Heart right ventricle (tissue), 16 donors: ENCODE data around the gene IL37. TPM values are rescaled to one million over a fixed set of nuclear protein-coding genes. Genes with fewer than 3 reads are reported as not detected.
"Not testable (repeated sequence)": the region's sequence is repeated elsewhere in the genome, so short reads cannot be mapped to it uniquely, and the experiment has no call there.

ENCODE experiments used
- ATAC-seq, 8 donors: fragments of 200-7000 bp; cut with Tn5 transposase; one replicate each; pipeline ENCODE4 v1.9.1; 2020; ENCODE audit warnings: mild to moderate bottlenecking in 8 of 8, moderate library complexity in 8 of 8, moderate number of reproducible peaks in 1 of 8
- DNase-seq, 2 donors: peaks; one replicate each; pipeline ENCODE4 v3.0.0-alpha.2; 2020
- H3K27ac ChIP-seq, 10 donors: fragments of 200-600 bp; sonication (generic) in 2 of 10; one replicate each; pipeline versions ENCODE4 v1.5.0 to v1.8.0; 2020 to 2022; ENCODE audit warnings: mild to moderate bottlenecking in 3 of 10
- H3K27me3 ChIP-seq, 7 donors: fragments of 200-600 bp; one replicate each; pipeline ENCODE4 v1.8.0; 2021 to 2022; ENCODE audit warnings: mild to moderate bottlenecking in 2 of 7
- H3K36me3 ChIP-seq, 9 donors: fragments of 200-600 bp; sonication (generic) in 1 of 9; one replicate each; pipeline versions ENCODE4 v1.5.0 to v1.8.0; 2020 to 2022; ENCODE audit warnings: mild to moderate bottlenecking in 2 of 9
- H3K4me1 ChIP-seq, 9 donors: fragments of 200-600 bp; sonication (generic) in 1 of 9; one replicate each; pipeline versions ENCODE4 v1.5.0 to v1.8.0; 2020 to 2022; ENCODE audit warnings: mild to moderate bottlenecking in 4 of 9
- H3K4me3 ChIP-seq, 10 donors: fragments of 200-600 bp; sonication (generic) in 2 of 10; one replicate each; pipeline versions ENCODE4 v1.5.0 to v1.8.0; 2020 to 2022; ENCODE audit warnings: mild to moderate bottlenecking in 7 of 10, moderate library complexity in 2 of 10
- H3K9me3 ChIP-seq, 11 donors: fragments of 200-600 bp in 10 of 11; sonication (generic) in 2 of 11; one replicate each; pipeline versions ENCODE4 v1.5.0 to v1.8.0; 2013 to 2022; ENCODE audit warnings: mild to moderate bottlenecking in 2 of 11, control low read depth in 1 of 11, moderate library complexity in 1 of 11
- CTCF ChIP-seq, 9 donors: fragments of 200-600 bp; sonication (generic) in 2 of 9; IDR thresholded peaks; one replicate each; pipeline versions ENCODE4 v1.5.0 to v1.8.0; 2021 to 2022; ENCODE audit warnings: antibody characterized with exemption in 9 of 9, mild to moderate bottlenecking in 5 of 9, moderate library complexity in 1 of 9
- WGBS, 2 donors: extraction: QIAGEN DNeasy Blood & Tissue Kit; methylation state at CpG; one replicate each; pipeline ENCODE4 v1.1.7; 2013; ENCODE audit warnings: inconsistent platforms in 1 of 2; 5-methylcytosine and 5-hydroxymethylcytosine counted together
- intact Hi-C, 10 donors: fragments of 100-400 bp; cut with DNase I; formaldehyde crosslinking; loops; one replicate each; pipeline versions ENCODE4 v1.11.1 to v1.14.2; 2022
- polyA plus RNA-seq, 2 donors: library from polyadenylated mRNA; stranded (reverse); fragments of 200-250 nt; gene quantifications; one replicate each; pipeline ENCODE4 v1.2.3, GENCODE V29; 2013
- total RNA-seq, 10 donors: library from RNA; stranded (reverse); fragmentation: NEBNext Ultra II Directional in 3 of 10; extraction: Animal tissue kit (Norgen Biotek cat#: 25700) in 3 of 10; gene quantifications; one replicate each; pipeline versions ENCODE4 v1.2.1 to v1.2.4, GENCODE V29; 2021 to 2023
- donor health status: Arrhythmogenic right ventricular cardiomyopathy.
- donor health status: ischemic (EF 13 %, LVEDD 7.1; RV severe dilation, severe dysfunction).
- donor health status: healthy with polysubstance abuse.
- donor health status: DM: no; HTN: yes; CAD: no.
- donor health status: DM: no; HTN: no; CAD: no.
- donor health status: ischemic (EF 25% LVEDD 6.9; RV normal size, moderate dysfunction).
- donor health status: ischemic (EF 25% LVEDD 5.7; RV mildly dilated, moderate dysfunction).
- donor health status: healthy.
- donor health status: DM: yes; HTN: yes; CAD: no.
- donor health status: Ischemic cardiomyopathy.
- donor health status: ischemic (EF 35%, LVEDD 5.7; RV mildly dilated, moderate dysfunction).
- donor health status: nonischemic (EF 11% LVEDD 7.7; RV severe dilation, severe dysfunction).
- donor health status: DM: yes; HTN: yes; CAD: no.
- donor health status: PGD.
- donor health status: ischemic (EF 29% LVEDD 5.4; RV normal size, mild dysfunction).
- donor health status: nonischemic (EF 23%, LVEDD 6.1; RV moderate dilation, normal function).

The IL37 gene
- total and polyA plus RNA-seq, 12 donors: not detected

GRCh38 chr2:112897624-112897978, 13.4 kb upstream of the IL37 start:
- Histone ChIP-seq H3K36me3 (no peaks in the 10 kb centered on the region), H3K4me1 (no peaks in the 10 kb centered on the region), H3K27me3 (peaks cover 0 to 13% (median 0%) of the 10 kb centered on the region in 7 donors), H3K27ac (no peak overlapping the region), H3K9me3 (no peaks in the 10 kb centered on the region), H3K4me3 (no peak overlapping the region)
- ATAC-seq (no peak), DNase-seq (no peak)
- intact Hi-C loops: no loop called here
- 77 to 80% methylated on average over 3 of the region's 3 CpGs for WGBS, 2 donors
- TF ChIP-seq CTCF (IDR thresholded peaks at IDR 0.05): no peak

- H3K9me3 ChIP-seq, ATAC-seq, H3K27ac ChIP-seq, H3K36me3 ChIP-seq, H3K4me1 ChIP-seq, intact Hi-C loops, H3K4me3 ChIP-seq, DNase-seq: not testable (repeated sequence)
- peaks cover 0 to 22% (median 0%) of the 10 kb centered on the region in 7 donors for H3K27me3 ChIP-seq
- WGBS, 2 donors: 87 to 90% methylated on average over 3 of the region's 3 CpGs
Observed at GRCh38 chr2:112901431-112902065, 9.4 kb upstream of the IL37 start.

GRCh38 chr2:112902816-112903215, 8.1 kb upstream of the IL37 start:
- H3K27ac ChIP-seq: no peak overlapping the region
- no peak for ATAC-seq
- no peak overlapping the region for H3K4me3 ChIP-seq
- WGBS, 2 donors: 91 to 94% methylated on average over 2 of the region's 2 CpGs
- H3K4me1 ChIP-seq: no peaks in the 10 kb centered on the region
- H3K27me3 ChIP-seq: peaks cover 0 to 17% (median 0%) of the 10 kb centered on the region in 7 donors
- intact Hi-C loops: no loop called here
- no peaks in the 10 kb centered on the region for H3K9me3 ChIP-seq
- DNase-seq: no peak
- TF ChIP-seq CTCF (IDR thresholded peaks at IDR 0.05): no peak
- H3K36me3 ChIP-seq: no peaks in the 10 kb centered on the region

- no peak for ATAC-seq
- no peak overlapping the region for H3K27ac ChIP-seq
- intact Hi-C loops: no loop called here
- H3K27me3 ChIP-seq: peaks cover 0 to 20% (median 0%) of the 10 kb centered on the region in 7 donors
- no peaks in the 10 kb centered on the region for H3K4me1 ChIP-seq
- H3K9me3 ChIP-seq: no peaks in the 10 kb centered on the region
- WGBS, 2 donors: 75 to 80% methylated on average over 5 of the region's 5 CpGs
- DNase-seq: no peak
- H3K36me3 ChIP-seq: no peaks in the 10 kb centered on the region
- no peak overlapping the region for H3K4me3 ChIP-seq
- no peak for TF ChIP-seq CTCF (IDR thresholded peaks at IDR 0.05)
Observed at GRCh38 chr2:112904883-112905282, 6.1 kb upstream of the IL37 start.

GRCh38 chr2:112906276-112906675, 4.7 kb upstream of the IL37 start:
- WGBS, 2 donors: 71 to 73% methylated on average over 2 of the region's 2 CpGs
- H3K27ac ChIP-seq: no peak overlapping the region
- no peak for TF ChIP-seq CTCF (IDR thresholded peaks at IDR 0.05)
- H3K4me3 ChIP-seq: no peak overlapping the region
- ATAC-seq (no peak), DNase-seq (no peak)
- no peaks in the 10 kb centered on the region for H3K4me1 ChIP-seq
- H3K9me3 ChIP-seq: no peaks in the 10 kb centered on the region
- no peaks in the 10 kb centered on the region for H3K36me3 ChIP-seq
- intact Hi-C loops: no loop called here
- H3K27me3 ChIP-seq: peaks cover 0 to 18% (median 0%) of the 10 kb centered on the region in 7 donors
